Stimulated activated CD4-positive, alpha-beta T cell treated with anti-CD3 and anti-CD28 coated beads, Interleukin-4, amount 100 ng/mL, for 4 hours (primary cell): ENCODE results near the gene IMPACT.

Experiments used
- DNase-seq, 2 experiments: peaks; one replicate each; pipeline ENCODE4 v3.0.0-alpha.2; 2020

IMPACT gene

GRCh38 chr18:24427484-24427883 lies 1.0 kb downstream of the IMPACT start:
- no peak for DNase-seq

- DNase-seq, result no peak
Measured at GRCh38 chr18:24428709-24429108, 2.2 kb downstream of the IMPACT start.

- DNase-seq, result no peak
Measured at GRCh38 chr18:24429188-24429587, 2.7 kb downstream of the IMPACT start.

GRCh38 chr18:24432618-24433017 lies 6.1 kb downstream of the IMPACT start:
- DNase-seq, result no peak

- DNase-seq, result no peak
Measured at GRCh38 chr18:24436939-24437338, 10.5 kb downstream of the IMPACT start.

GRCh38 chr18:24443870-24444269 lies 17.4 kb downstream of the IMPACT start:
- no peak for DNase-seq

- no peak for DNase-seq
Measured at GRCh38 chr18:24446453-24446852, 20.0 kb downstream of the IMPACT start.

- DNase-seq, result no peak
Measured at GRCh38 chr18:24446953-24447538, 20.6 kb downstream of the IMPACT start.

- DNase-seq, result no peak
Measured at GRCh38 chr18:24447961-24448360, 21.5 kb downstream of the IMPACT start.

- no peak for DNase-seq
Measured at GRCh38 chr18:24456549-24456948, 30.1 kb downstream of the IMPACT start.

- DNase-seq, result no peak
Measured at GRCh38 chr18:24459772-24460171, 33.3 kb downstream of the IMPACT start.

- no peak for DNase-seq
Measured at GRCh38 chr18:24460388-24460787, 33.9 kb downstream of the IMPACT start, which contains the start of gene HRH4. Gene HRH4 (plus strand): TSS chr18:24460637. CDS start chr18:24460729, 92 bp downstream.

GRCh38 chr18:24461996-24462395 lies 35.5 kb downstream of the IMPACT start:
- no peak for DNase-seq

GRCh38 chr18:24462838-24463775 lies 36.6 kb downstream of the IMPACT start:
- no peak for DNase-seq

GRCh38 chr18:24465486-24465885 lies 39.0 kb downstream of the IMPACT start:
- no peak for DNase-seq

GRCh38 chr18:24466771-24467170 lies 40.3 kb downstream of the IMPACT start:
- DNase-seq, result no peak

GRCh38 chr18:24470022-24470618 lies 43.6 kb downstream of the IMPACT start:
- DNase-seq, result no peak

- no peak for DNase-seq
Measured at GRCh38 chr18:24470805-24471204, 44.3 kb downstream of the IMPACT start.

- no peak for DNase-seq
Measured at GRCh38 chr18:24472591-24472990, 46.1 kb downstream of the IMPACT start.

GRCh38 chr18:24474406-24474805 lies 47.9 kb downstream of the IMPACT start:
- DNase-seq, result no peak

GRCh38 chr18:24475926-24476589 lies 49.6 kb downstream of the IMPACT start:
- no peak for DNase-seq

GRCh38 chr18:24479371-24479770 lies 52.9 kb downstream of the IMPACT start:
- no peak for DNase-seq

GRCh38 chr18:24482821-24483220 lies 56.4 kb downstream of the IMPACT start:
- DNase-seq, result no peak
